HCT116 (cell line): ENCODE results near the gene MCRIP2.

ENCODE experiments used
- CEBPB ChIP-seq: IDR thresholded peaks from 2 replicates; pipeline ENCODE4 v1.6.1; 2012; ENCODE audit warnings: low read depth
- CTCF ChIP-seq, 3 experiments: fragments of 200-600 bp in 1 of 3; sonication (generic) in 1 of 3; IDR thresholded peaks in 2 of 3; conservative IDR thresholded peaks in 1 of 3; 2 replicates each; pipeline ENCODE4 v1.5.1; 2012 to 2017; ENCODE audit warnings: low read depth in 2 of 3, low read length in 2 of 3, antibody characterized with exemption in 1 of 3, borderline replicate concordance in 1 of 3, control low read depth in 1 of 3, mild to moderate bottlenecking in 1 of 3, mixed read lengths in 1 of 3, mixed run types in 1 of 3, moderate library complexity in 1 of 3; ENCODE audit not compliant: insufficient read depth in 1 of 3
- EZH2 ChIP-seq: fragments of 200-600 bp; sonication (generic); IDR thresholded peaks from 2 replicates; pipeline ENCODE4 v1.6.1; 2017; ENCODE audit warnings: antibody characterized with exemption, mixed run types
- EZH2phosphoT487 ChIP-seq: fragments of 200-600 bp; IDR thresholded peaks from 2 replicates; pipeline ENCODE4 v1.6.1; 2018; ENCODE audit warnings: antibody characterized with exemption, borderline replicate concordance
- JUND ChIP-seq: IDR thresholded peaks from 2 replicates; pipeline ENCODE4 v1.6.1; 2012
- POLR2A ChIP-seq: IDR thresholded peaks from 2 replicates; pipeline ENCODE4 v1.7.0; 2011; ENCODE audit warnings: borderline replicate concordance; ENCODE audit not compliant: insufficient read depth, insufficient read length; ENCODE audit errors: extremely low read depth
- POLR2AphosphoS5 ChIP-seq: IDR thresholded peaks from 2 replicates; pipeline ENCODE4 v1.6.1; 2011; ENCODE audit warnings: mild to moderate bottlenecking, low read depth, low read length, moderate library complexity
- REST ChIP-seq: IDR thresholded peaks from 2 replicates; pipeline ENCODE4 v1.6.1; 2012; ENCODE audit warnings: low read depth
- SP1 ChIP-seq: IDR thresholded peaks from 2 replicates; pipeline ENCODE4 v1.6.1; 2012; ENCODE audit warnings: low read depth
- ZNF274 ChIP-seq: fragments of 200-500 bp; sonication (Bioruptor generic); IDR thresholded peaks from 2 replicates; pipeline ENCODE4 v1.6.1; 2014; ENCODE audit warnings: mild to moderate bottlenecking, low read depth, low read length, inconsistent platforms
- TF ChIP-seq, protein P1 (sequence below): IDR thresholded peaks from 2 replicates; pipeline ENCODE4 v1.6.1; 2011; ENCODE audit warnings: mild to moderate bottlenecking, low read length, moderate library complexity; ENCODE audit not compliant: insufficient replicate concordance; ENCODE audit errors: extremely low read depth

- TF ChIP-seq CTCF (IDR thresholded peaks at IDR 0.05 in 2 of 3, conservative IDR thresholded peaks at IDR 0.05 in 1 of 3; ENCODE audit: borderline replicate concordance in 1 of 3, insufficient read depth in 1 of 3, low read depth in 2 of 3, low read length in 2 of 3) (no peak), EZH2phosphoT487 (no peak), CEBPB (no peak), POLR2AphosphoS5 (no peak), POLR2A (no peak), SP1 (no peak), JUND (no peak), EZH2 (no peak), REST (no peak), ZNF274 (no peak)
- TF ChIP-seq, protein P1, sequence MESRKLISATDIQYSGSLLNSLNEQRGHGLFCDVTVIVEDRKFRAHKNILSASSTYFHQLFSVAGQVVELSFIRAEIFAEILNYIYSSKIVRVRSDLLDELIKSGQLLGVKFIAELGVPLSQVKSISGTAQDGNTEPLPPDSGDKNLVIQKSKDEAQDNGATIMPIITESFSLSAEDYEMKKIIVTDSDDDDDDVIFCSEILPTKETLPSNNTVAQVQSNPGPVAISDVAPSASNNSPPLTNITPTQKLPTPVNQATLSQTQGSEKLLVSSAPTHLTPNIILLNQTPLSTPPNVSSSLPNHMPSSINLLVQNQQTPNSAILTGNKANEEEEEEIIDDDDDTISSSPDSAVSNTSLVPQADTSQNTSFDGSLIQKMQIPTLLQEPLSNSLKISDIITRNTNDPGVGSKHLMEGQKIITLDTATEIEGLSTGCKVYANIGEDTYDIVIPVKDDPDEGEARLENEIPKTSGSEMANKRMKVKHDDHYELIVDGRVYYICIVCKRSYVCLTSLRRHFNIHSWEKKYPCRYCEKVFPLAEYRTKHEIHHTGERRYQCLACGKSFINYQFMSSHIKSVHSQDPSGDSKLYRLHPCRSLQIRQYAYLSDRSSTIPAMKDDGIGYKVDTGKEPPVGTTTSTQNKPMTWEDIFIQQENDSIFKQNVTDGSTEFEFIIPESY, result no peak
Observed at GRCh38 chr16:675884-676564, 34.4 kb downstream of the MCRIP2 start.
